BJ (cell line): ENCODE data around the gene ANKRD49. TPM values are rescaled to one million over a fixed set of nuclear protein-coding genes. Genes with fewer than 3 reads are reported as not detected.

Source experiments
- CTCF ChIA-PET: fragments of 350-600 bp; formaldehyde crosslinking; extraction: SDS; loops from one replicate; lab custom pipeline; 2021; ENCODE audit warnings: antibody characterized with exemption, inconsistent platforms; lab: Yijun Ruan, JAX
- POLR2A ChIA-PET: fragments of 300-600 bp; sonication (Branson Sonifier 250); formaldehyde crosslinking; extraction: SDS; loops from one replicate; lab custom pipeline; 2021; ENCODE audit warnings: antibody characterized with exemption; lab: Charles Lee
- DNase-seq: peaks from one replicate; pipeline ENCODE4 v3.0.0-alpha.2; 2011; ENCODE audit warnings: low read depth
- H3K27me3 ChIP-seq: 2 replicates; pipeline ENCODE4 v1.6.0; 2011; ENCODE audit warnings: low read length; ENCODE audit not compliant: control insufficient read depth, insufficient read depth
- H3K36me3 ChIP-seq: 2 replicates; pipeline ENCODE4 v1.5.1; 2011; ENCODE audit warnings: low read length; ENCODE audit not compliant: control insufficient read depth, insufficient read depth
- H3K4me3 ChIP-seq: 2 replicates; pipeline ENCODE4 v1.5.1; 2011; ENCODE audit warnings: low read depth, mild to moderate bottlenecking, control low read depth, low read length
- CTCF ChIP-seq: IDR thresholded peaks from 2 replicates; pipeline ENCODE4 v1.5.1; 2011; ENCODE audit warnings: low read depth, mild to moderate bottlenecking, control low read depth, inconsistent platforms, low read length, moderate library complexity; ENCODE audit not compliant: insufficient read depth
- polyA plus RNA-seq: library from polyadenylated mRNA; depleted of rRNA; stranded (reverse); fragments of >200 nt; gene quantifications from 2 replicates; pipeline ENCODE4 v1.2.3, GENCODE V29; 2011

Gene ANKRD49
- polyA plus RNA-seq, 1 experiment, result 8.1 TPM

GRCh38 chr11:94518300-94518699, 24.5 kb downstream of the ANKRD49 start:
- POLR2A ChIA-PET, result no interaction called here
- CTCF ChIA-PET, result interaction anchor here (1.3 kb wide), 1 partner anchor 50 kb away, joined by 3 read pairs; no protein-coding TSS in a partner anchor
- H3K36me3 ChIP-seq, result no peaks in the 10 kb centered on the region

GRCh38 chr11:94519478-94520084, 25.8 kb downstream of the ANKRD49 start:
- DNase-seq, result no peak
- ChIA-PET CTCF (interaction anchor here (0.5 to 2.4 kb wide), 19 partner anchors 9 to 996 kb away, joined by 3 to 12 read pairs (median 3); partner anchors contain the start of gene FUT4), POLR2A (no interaction called here)
- Histone ChIP-seq H3K27me3 (no peaks in the 10 kb centered on the region; the same call in none of the 2 replicates), H3K36me3 (no peaks in the 10 kb centered on the region), H3K4me3 (no peak overlapping the region)
- TF ChIP-seq CTCF, result peak; percentile 56

More at GRCh38 chr11:94518300-94518699, 24.5 kb downstream of the ANKRD49 start:
- no peak for TF ChIP-seq CTCF
- Histone ChIP-seq H3K4me3 (no peak overlapping the region), H3K27me3 (no peaks in the 10 kb centered on the region; the same call in none of the 2 replicates)
- DNase-seq, result no peak

GRCh38 chr11:94521684-94522083, 27.9 kb downstream of the ANKRD49 start:
- TF ChIP-seq CTCF, result peak; percentile 60
- POLR2A ChIA-PET, result no interaction called here

GRCh38 chr11:94524341-94524740, 30.6 kb downstream of the ANKRD49 start:
- no peak for TF ChIP-seq CTCF
- Histone ChIP-seq H3K4me3 (no peak overlapping the region), H3K36me3 (no peaks in the 10 kb centered on the region), H3K27me3 (no peaks in the 10 kb centered on the region)
- no peak for DNase-seq
- CTCF ChIA-PET, result interaction anchor here (1.0 to 3.0 kb wide), 3 partner anchors 10 to 13 kb away, joined by 3 to 9 read pairs (median 4); partner anchors contain the start of gene C11orf97
- POLR2A ChIA-PET, result no interaction called here

More at GRCh38 chr11:94521684-94522083, 27.9 kb downstream of the ANKRD49 start:
- no peak overlapping the region for H3K4me3 ChIP-seq
- CTCF ChIA-PET, result interaction anchor here (0.6 to 3.0 kb wide), 17 partner anchors 8 to 627 kb away, joined by 3 to 12 read pairs (median 4); partner anchors contain the start of gene C11orf97
- no peak for DNase-seq
- no peaks in the 10 kb centered on the region for H3K27me3 ChIP-seq
- no peaks in the 10 kb centered on the region for H3K36me3 ChIP-seq

- Histone ChIP-seq H3K27me3 (no peaks in the 10 kb centered on the region), H3K36me3 (no peaks in the 10 kb centered on the region), H3K4me3 (no peak overlapping the region)
- ChIA-PET CTCF (interaction anchor here (0.6 to 1.8 kb wide), 4 partner anchors 9 to 98 kb away, joined by 3 to 6 read pairs (median 4); no protein-coding TSS in a partner anchor), POLR2A (interaction anchor here (0.7 kb wide), 1 partner anchor 97 kb away, joined by 3 read pairs; no protein-coding TSS in a partner anchor)
- DNase-seq, result no peak
- TF ChIP-seq CTCF, result no peak
Observed at GRCh38 chr11:94525546-94526324, 32.0 kb downstream of the ANKRD49 start.
